Transverse colon (tissue), 4 donors: ENCODE measurements around the gene RHOH. TPM values are rescaled to one million over a fixed set of nuclear protein-coding genes. Genes with fewer than 3 reads are reported as not detected.

Experiments
- DNase-seq: peaks from one replicate; pipeline ENCODE4 v3.0.0-alpha.2; 2019
- H3K27ac ChIP-seq, 4 donors: fragments of 200-600 bp; sonication (generic); 2 replicates each; pipeline ENCODE4 v1.5.1; 2016 to 2018; ENCODE audit warnings: inconsistent platforms in 4 of 4
- H3K27me3 ChIP-seq: fragments of 200-600 bp; sonication (generic); 2 replicates; pipeline ENCODE4 v1.5.1; 2017; ENCODE audit warnings: inconsistent platforms
- H3K36me3 ChIP-seq, 4 donors: fragments of 200-600 bp; sonication (generic); 2 replicates each; pipeline ENCODE4 v1.5.1; 2017 to 2019; ENCODE audit warnings: inconsistent platforms in 4 of 4
- H3K4me1 ChIP-seq, 4 donors: fragments of 200-600 bp; sonication (generic); 2 replicates each; pipeline ENCODE4 v1.5.1; 2017 to 2020; ENCODE audit warnings: inconsistent platforms in 4 of 4
- H3K4me3 ChIP-seq, 4 donors: fragments of 200-600 bp; sonication (generic); 1 replicate in 1 of 4; 2 replicates in 3 of 4; pipeline versions ENCODE4 v1.5.1 to v1.6.1; 2017 to 2019; ENCODE audit warnings: inconsistent platforms in 4 of 4
- H3K9me3 ChIP-seq, 2 donors: fragments of 200-600 bp; sonication (generic); 2 replicates each; pipeline ENCODE4 v1.5.1; 2017 to 2019; ENCODE audit warnings: inconsistent platforms in 2 of 2
- EP300 ChIP-seq: sonication (generic); formaldehyde crosslinking; IDR thresholded peaks from one replicate; pipeline ENCODE4 v1.6.1; 2017; ENCODE audit warnings: antibody characterized with exemption, low read depth
- POLR2A ChIP-seq: fragments of 450-650 bp; IDR thresholded peaks from one replicate; pipeline ENCODE4 v1.6.1; 2016; ENCODE audit warnings: antibody characterized with exemption, mild to moderate bottlenecking, moderate library complexity
- POLR2AphosphoS5 ChIP-seq, 3 donors: sonication (generic); formaldehyde crosslinking; IDR thresholded peaks; one replicate each; pipeline ENCODE4 v1.6.1; 2016; ENCODE audit warnings: antibody characterized with exemption in 3 of 3
- WGBS, 2 donors: methylation state at CpG; one replicate each; pipeline ENCODE4 v1.1.5; 2018; ENCODE audit warnings: low coverage in 1 of 2; 5-methylcytosine and 5-hydroxymethylcytosine counted together
- in situ Hi-C, 4 donors: fragments of 200-750 bp; cut with MboI; loops; one replicate each; pipeline versions ENCODE4 v1.15.0 to v1.15.1; 2017; ENCODE audit warnings: low sequenced_read_pairs in 3 of 4, low pct_ligation_motif_present in 1 of 4, low pct_unique_long_range_greater_than_20kb in 1 of 4
- intact Hi-C: fragments of 100-400 bp; cut with DNase I; formaldehyde crosslinking; loops from one replicate; pipeline ENCODE4 v1.15.1; 2023; ENCODE audit warnings: low total_unique reads
- total RNA-seq, 4 donors: library from RNA; depleted of rRNA; stranded (reverse); fragments of >200 nt; gene quantifications; one replicate each; pipeline ENCODE4 v1.1.0, GENCODE V29; 2016
- TF ChIP-seq, protein P1 (sequence below), 5 experiments: fragments of 200-600 bp in 3 of 5; fragments of 450-650 bp in 2 of 5; sonication (generic) in 3 of 5; IDR thresholded peaks; 1 replicate in 2 of 5; 2 replicates in 3 of 5; pipeline ENCODE4 v1.5.1; 2016 to 2017; ENCODE audit warnings: antibody characterized with exemption in 5 of 5, inconsistent platforms in 3 of 5, mild to moderate bottlenecking in 2 of 5, moderate library complexity in 1 of 5

The RHOH gene
- total RNA-seq, 4 donors from 2014 or later, result 4.1 to 10.3 (median 4.1) TPM; not detected in 1

GRCh38 chr4:40186665-40187014 is 10.2 kb upstream of the RHOH start:
- Histone ChIP-seq H3K27ac (no peak overlapping the region), H3K27me3 (peaks cover 34% of the 10 kb centered on the region), H3K4me3 (no peak overlapping the region), H3K36me3 (no peaks in the 10 kb centered on the region), H3K9me3 (no peaks in the 10 kb centered on the region), H3K4me1 (peaks cover 0 to 23% (median under 1%) of the 10 kb centered on the region in 4 donors)
- intact Hi-C loops, result no loop called here
- no peak for DNase-seq
- in situ Hi-C loops, result no loop called here
- no peak for TF ChIP-seq EP300
- TF ChIP-seq POLR2A, result no peak
- no peak for TF ChIP-seq POLR2AphosphoS5 (IDR thresholded peaks at IDR 0.05)
- TF ChIP-seq, protein P1, sequence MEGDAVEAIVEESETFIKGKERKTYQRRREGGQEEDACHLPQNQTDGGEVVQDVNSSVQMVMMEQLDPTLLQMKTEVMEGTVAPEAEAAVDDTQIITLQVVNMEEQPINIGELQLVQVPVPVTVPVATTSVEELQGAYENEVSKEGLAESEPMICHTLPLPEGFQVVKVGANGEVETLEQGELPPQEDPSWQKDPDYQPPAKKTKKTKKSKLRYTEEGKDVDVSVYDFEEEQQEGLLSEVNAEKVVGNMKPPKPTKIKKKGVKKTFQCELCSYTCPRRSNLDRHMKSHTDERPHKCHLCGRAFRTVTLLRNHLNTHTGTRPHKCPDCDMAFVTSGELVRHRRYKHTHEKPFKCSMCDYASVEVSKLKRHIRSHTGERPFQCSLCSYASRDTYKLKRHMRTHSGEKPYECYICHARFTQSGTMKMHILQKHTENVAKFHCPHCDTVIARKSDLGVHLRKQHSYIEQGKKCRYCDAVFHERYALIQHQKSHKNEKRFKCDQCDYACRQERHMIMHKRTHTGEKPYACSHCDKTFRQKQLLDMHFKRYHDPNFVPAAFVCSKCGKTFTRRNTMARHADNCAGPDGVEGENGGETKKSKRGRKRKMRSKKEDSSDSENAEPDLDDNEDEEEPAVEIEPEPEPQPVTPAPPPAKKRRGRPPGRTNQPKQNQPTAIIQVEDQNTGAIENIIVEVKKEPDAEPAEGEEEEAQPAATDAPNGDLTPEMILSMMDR (IDR thresholded peaks at IDR 0.05), result no peak
- 50% methylated on average over 1 of the region's 1 CpG; no CpG with 5 or more reads in 1 of the 2 donors for WGBS, 2 donors

- Histone ChIP-seq H3K27me3 (peaks cover 36% of the 10 kb centered on the region), H3K36me3 (no peaks in the 10 kb centered on the region), H3K9me3 (no peaks in the 10 kb centered on the region), H3K27ac (no peak overlapping the region), H3K4me3 (no peak overlapping the region), H3K4me1 (peaks cover 2 to 30% (median 7%) of the 10 kb centered on the region in 4 donors)
- TF ChIP-seq POLR2A (no peak), POLR2AphosphoS5 (IDR thresholded peaks at IDR 0.05) (no peak), EP300 (no peak)
- TF ChIP-seq, protein P1 (IDR thresholded peaks at IDR 0.05), result no peak
- DNase-seq, result no peak
- intact Hi-C loops, result no loop called here
- in situ Hi-C loops, result no loop called here
- WGBS, 2 donors, result 63 to 65% methylated on average over 2 to 4 of the region's 4 CpGs
Observed at GRCh38 chr4:40187386-40187906, 9.4 kb upstream of the RHOH start.

DNA sequence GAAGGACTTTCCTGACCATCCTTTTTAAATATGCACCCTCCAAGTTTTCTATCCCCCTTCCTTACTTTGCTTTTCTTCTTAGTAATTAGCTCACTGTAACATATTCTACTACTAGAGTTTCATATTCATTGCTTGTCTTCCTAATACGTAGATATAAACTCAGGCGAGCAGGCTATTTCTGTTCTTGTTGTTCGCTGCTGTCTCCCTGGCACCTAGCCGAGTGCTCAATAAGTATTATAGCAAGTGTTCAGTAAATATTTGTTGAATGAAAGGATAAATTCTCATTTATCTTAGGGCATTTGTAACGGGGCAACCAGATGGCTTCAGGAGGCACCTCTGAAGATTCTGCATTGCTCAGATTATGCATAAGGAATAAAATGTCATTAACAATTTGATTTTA is 6.8 kb upstream of the RHOH start:
- Histone ChIP-seq H3K4me1 (peaks cover 7 to 40% (median 13%) of the 10 kb centered on the region in 4 donors), H3K27me3 (peaks cover 42% of the 10 kb centered on the region), H3K36me3 (no peaks in the 10 kb centered on the region), H3K27ac (peak overlapping the region in 1 of 4 donors; percentile 1), H3K9me3 (no peaks in the 10 kb centered on the region), H3K4me3 (no peak overlapping the region)
- TF ChIP-seq EP300 (no peak), POLR2AphosphoS5 (IDR thresholded peaks at IDR 0.05) (no peak), POLR2A (no peak)
- DNase-seq, result no peak
- in situ Hi-C loops, result no loop called here
- intact Hi-C loops, result no loop called here
- 26 to 41% methylated on average over 4 to 5 of the region's 5 CpGs for WGBS, 2 donors

- peak overlapping the region in 2 of 4 donors; percentile 1 to 42 for H3K27ac ChIP-seq
- H3K27me3 ChIP-seq, result peaks cover 42% of the 10 kb centered on the region
- TF ChIP-seq POLR2AphosphoS5 (IDR thresholded peaks at IDR 0.05) (no peak), EP300 (no peak), POLR2A (no peak)
- TF ChIP-seq, protein P1 (IDR thresholded peaks at IDR 0.05), result no peak
- no peak for DNase-seq
- in situ Hi-C loops (no loop called here), intact Hi-C loops (no loop called here)
- 54 to 64% methylated on average over 5 of the region's 5 CpGs for WGBS, 2 donors
- H3K4me1 ChIP-seq, result peaks cover 7 to 40% (median 13%) of the 10 kb centered on the region in 4 donors
- no peaks in the 10 kb centered on the region for H3K9me3 ChIP-seq
- no peak overlapping the region for H3K4me3 ChIP-seq
- H3K36me3 ChIP-seq, result no peaks in the 10 kb centered on the region
Observed at GRCh38 chr4:40190465-40190864, 6.4 kb upstream of the RHOH start.
